GM15510 (cell line): ENCODE data around the gene ADAMTS17.

Experiments
- POLR2A ChIP-seq: IDR thresholded peaks from 3 replicates; pipeline ENCODE4 v1.6.1; 2011; ENCODE audit warnings: borderline replicate concordance; ENCODE audit not compliant: insufficient read length; ENCODE audit errors: extremely low read depth

ADAMTS17 gene

GRCh38 chr15:100002086-100002620 lies 339.6 kb downstream of the ADAMTS17 start:
- no peak for TF ChIP-seq POLR2A

DNA sequence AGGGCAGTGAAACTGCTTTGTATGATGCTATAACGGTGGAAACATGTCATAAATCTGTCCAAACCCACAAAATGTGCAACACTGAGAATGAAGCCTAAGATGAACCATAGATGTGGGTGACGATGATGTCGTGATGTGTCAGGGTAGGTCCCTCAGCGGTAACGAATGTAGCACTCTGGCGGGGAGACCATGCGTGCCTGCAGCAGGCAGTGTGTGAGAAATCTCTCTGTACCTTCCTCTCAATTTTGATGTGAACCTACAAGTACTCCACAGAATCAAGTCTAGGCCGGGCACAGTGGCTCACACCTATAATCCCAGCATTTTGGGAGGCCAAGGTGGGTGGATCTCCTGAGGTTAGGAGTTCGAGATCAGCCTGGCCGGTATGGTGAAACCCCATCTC lies 340.4 kb downstream of the ADAMTS17 start:
- no peak for TF ChIP-seq POLR2A

- no peak for TF ChIP-seq POLR2A
Observed at GRCh38 chr15:99999282-100000070, 342.3 kb downstream of the ADAMTS17 start.

- no peak for TF ChIP-seq POLR2A
Observed at GRCh38 chr15:99998661-99999101, 343.1 kb downstream of the ADAMTS17 start.

DNA sequence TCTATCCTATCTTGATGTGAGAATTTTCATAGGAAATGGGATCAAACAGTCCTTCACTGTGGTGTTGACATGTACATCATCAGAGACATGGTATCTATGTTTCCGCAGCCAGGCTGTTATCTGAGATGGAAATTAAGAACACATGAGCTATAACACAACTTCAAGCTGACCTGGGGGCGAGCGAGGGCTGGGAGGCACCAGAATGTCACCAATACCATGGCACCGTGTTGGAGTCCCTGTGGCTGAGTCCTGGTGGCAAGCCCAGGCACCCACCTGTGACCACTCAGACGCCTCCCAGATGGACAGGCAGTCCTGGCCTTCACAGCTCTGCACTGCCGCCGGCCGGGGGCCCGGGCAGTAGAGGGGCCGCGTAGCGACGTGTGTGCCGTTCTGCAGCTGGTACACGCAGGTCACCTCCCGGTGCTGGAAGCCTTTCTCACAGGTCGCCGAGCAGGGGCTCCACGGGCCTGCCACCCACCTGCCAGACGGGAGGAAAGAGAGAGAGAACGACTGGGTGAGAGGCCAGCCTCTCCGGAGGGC lies 344.6 kb downstream of the ADAMTS17 start:
- TF ChIP-seq POLR2A, result no peak

- no peak for TF ChIP-seq POLR2A
Observed at GRCh38 chr15:99996660-99997059, 345.1 kb downstream of the ADAMTS17 start.

DNA sequence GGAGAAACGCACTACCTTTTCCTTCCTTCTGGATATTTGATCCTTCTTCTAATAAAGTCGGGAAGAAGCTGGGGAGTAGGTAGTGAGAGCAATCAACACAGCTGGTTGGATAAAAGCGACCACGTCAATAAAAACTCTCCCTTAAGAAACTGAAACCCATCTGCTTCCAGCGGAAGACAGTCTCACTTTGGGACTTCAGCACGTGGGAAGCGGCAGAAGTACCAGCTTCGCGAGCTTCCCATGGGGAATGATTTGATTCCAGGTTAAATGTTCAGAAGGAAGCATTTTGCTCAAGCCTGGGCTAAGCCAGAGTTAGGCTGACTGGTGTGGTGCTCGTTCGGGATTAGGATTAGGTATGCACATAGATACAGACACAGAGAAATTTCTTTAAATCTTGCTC lies 346.2 kb downstream of the ADAMTS17 start:
- TF ChIP-seq POLR2A, result no peak

- no peak for TF ChIP-seq POLR2A
Observed at GRCh38 chr15:99994849-99995248, 346.9 kb downstream of the ADAMTS17 start.

DNA sequence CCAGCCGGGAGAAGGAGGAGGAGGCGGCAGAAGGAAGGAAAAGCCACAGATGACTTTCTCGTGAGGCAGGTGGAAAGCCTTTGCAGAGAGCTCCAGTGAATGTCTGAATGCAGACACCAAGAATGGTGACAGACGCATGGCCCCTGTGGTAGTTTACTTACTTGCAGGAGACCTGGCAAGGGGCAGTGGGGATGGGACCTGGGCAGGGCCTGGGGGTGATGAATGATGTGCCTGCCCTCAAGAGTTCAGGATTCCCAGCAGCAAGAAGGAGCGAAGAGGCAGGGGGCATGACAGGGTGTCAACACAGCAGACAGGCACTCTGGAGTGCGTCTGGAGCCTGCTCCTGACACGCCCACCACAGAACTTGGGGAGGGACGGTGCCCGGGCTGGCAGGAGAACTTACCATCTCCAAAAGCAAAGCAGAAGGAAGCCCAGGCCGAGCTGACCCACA lies 348.1 kb downstream of the ADAMTS17 start:
- no peak for TF ChIP-seq POLR2A

- TF ChIP-seq POLR2A, result no peak
Observed at GRCh38 chr15:99993262-99993661, 348.5 kb downstream of the ADAMTS17 start.

GRCh38 chr15:99992611-99993231 lies 349.1 kb downstream of the ADAMTS17 start:
- TF ChIP-seq POLR2A, result no peak

DNA sequence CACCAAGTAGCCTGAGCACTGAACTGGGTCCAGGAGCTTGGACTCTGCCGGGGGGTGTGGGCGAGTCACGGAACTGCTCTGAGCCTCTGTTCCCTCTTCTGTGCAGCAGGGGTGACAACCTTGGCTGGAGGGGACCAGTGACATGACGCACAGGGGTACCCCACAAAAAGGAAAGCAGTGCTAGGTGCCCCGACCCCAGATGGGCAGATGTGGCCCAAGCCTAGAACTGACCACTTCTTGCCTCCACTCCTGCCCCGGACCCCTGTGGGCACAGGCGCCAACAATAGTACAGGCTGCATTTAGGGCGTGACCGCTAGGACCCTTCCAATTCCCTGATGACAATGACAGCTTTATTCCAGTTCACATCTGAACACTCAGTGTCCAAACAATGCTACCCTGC lies 352.7 kb downstream of the ADAMTS17 start:
- no peak for TF ChIP-seq POLR2A

GRCh38 chr15:99987701-99988100 lies 354.1 kb downstream of the ADAMTS17 start:
- TF ChIP-seq POLR2A, result no peak

- TF ChIP-seq POLR2A, result no peak
Observed at GRCh38 chr15:99987119-99987506, 354.7 kb downstream of the ADAMTS17 start.

GRCh38 chr15:99986297-99987118 lies 355.3 kb downstream of the ADAMTS17 start:
- no peak for TF ChIP-seq POLR2A

GRCh38 chr15:99985878-99986277 lies 355.9 kb downstream of the ADAMTS17 start:
- TF ChIP-seq POLR2A, result no peak
